Aorta (tissue), 5 donors: Measurements from ENCODE around the gene KDM5C. TPM values are rescaled to one million over a fixed set of nuclear protein-coding genes. Genes with fewer than 3 reads are reported as not detected.

Experiments
- ATAC-seq: fragments of 200-7000 bp; cut with Tn5 transposase; one replicate; pipeline ENCODE4 v1.9.1; 2022; ENCODE audit warnings: moderate library complexity; ENCODE audit not compliant: low FRiP score
- DNase-seq, 2 donors: peaks; one replicate each; pipeline ENCODE4 v3.0.0-alpha.2; 2020
- H3K27ac ChIP-seq, 2 donors: one replicate each; pipeline ENCODE4 v1.5.1; 2013; ENCODE audit warnings: low read length in 2 of 2, mild to moderate bottlenecking in 2 of 2, moderate library complexity in 2 of 2, control low read depth in 1 of 2, inconsistent platforms in 1 of 2, low read depth in 1 of 2
- H3K27me3 ChIP-seq, 2 donors: one replicate each; pipeline ENCODE4 v1.6.1; 2013; ENCODE audit warnings: control low read depth in 1 of 2, low read length in 1 of 2, mild to moderate bottlenecking in 1 of 2, moderate library complexity in 1 of 2; ENCODE audit not compliant: insufficient read depth in 2 of 2, control insufficient read depth in 1 of 2
- H3K36me3 ChIP-seq, 2 donors: one replicate each; pipeline ENCODE4 v1.6.1; 2013; ENCODE audit warnings: control low read depth in 1 of 2, low read length in 1 of 2, mild to moderate bottlenecking in 1 of 2; ENCODE audit not compliant: insufficient read depth in 2 of 2, control insufficient read depth in 1 of 2
- H3K4me1 ChIP-seq, 2 donors: one replicate each; pipeline ENCODE4 v1.6.1; 2013; ENCODE audit warnings: low read length in 2 of 2, control low read depth in 1 of 2, mild to moderate bottlenecking in 1 of 2, moderate library complexity in 1 of 2; ENCODE audit not compliant: insufficient read depth in 2 of 2, control insufficient read depth in 1 of 2
- H3K4me3 ChIP-seq, 2 donors: one replicate each; pipeline ENCODE4 v1.5.1; 2013; ENCODE audit warnings: low read length in 2 of 2, control low read depth in 1 of 2, mild to moderate bottlenecking in 1 of 2
- H3K9me3 ChIP-seq: one replicate; pipeline ENCODE4 v1.6.1; 2013; ENCODE audit warnings: mild to moderate bottlenecking, low read length; ENCODE audit not compliant: control insufficient read depth
- WGBS, 2 donors: extraction: QIAGEN DNeasy Blood & Tissue Kit; methylation state at CpG; one replicate each; pipeline ENCODE4 v1.1.7; 2013; 5-methylcytosine and 5-hydroxymethylcytosine counted together
- intact Hi-C, 2 donors: fragments of 100-400 bp; cut with DNase I; formaldehyde crosslinking; loops; one replicate each; pipeline versions ENCODE4 v1.14.2 to v1.15.0; 2022
- microRNA-seq, 2 donors: library from miRNA; unstranded; fragments of <30 nt; microRNA quantifications; one replicate each; pipeline ENCODE4 v1.2.0, GENCODE V29; 2020
- polyA plus RNA-seq, 2 donors: library from polyadenylated mRNA; stranded (reverse); fragments of 200-250 nt; gene quantifications; one replicate each; pipeline ENCODE4 v1.2.3, GENCODE V29; 2013
- total RNA-seq, 2 donors: library from RNA; stranded (reverse); fragmentation: NEBNext Ultra II Directional; extraction: Animal tissue kit (Norgen Biotek cat#: 25700); gene quantifications; one replicate each; pipeline ENCODE4 v1.2.1, GENCODE V29; 2021
- donor health status: healthy with polysubstance abuse.
- donor health status: Bipolar disorder and iron deficiency.
- donor health status: DM: no; HTN: no; CAD: no.
- donor health status: DM: no; HTN: no; CAD: no.
- donor health status: DM: yes; HTN: yes; CAD: no.

KDM5C gene
- total and polyA plus RNA-seq, 4 donors, result 14.0 to 118 (median 57.9) TPM

GRCh38 chrX:53156207-53156596 is 68.8 kb downstream of the KDM5C start:
- H3K27ac ChIP-seq, result no peak overlapping the region
- no peak overlapping the region for H3K4me3 ChIP-seq
- H3K36me3 ChIP-seq, result no peaks in the 10 kb centered on the region
- intact Hi-C loops, result no loop called here
- H3K9me3 ChIP-seq, result no peaks in the 10 kb centered on the region
- WGBS, 2 donors, result 85 to 89% methylated on average over 2 of the region's 2 CpGs
- DNase-seq, result no peak
- ATAC-seq, result no peak
- H3K4me1 ChIP-seq, result no peaks in the 10 kb centered on the region
- H3K27me3 ChIP-seq, result no peaks in the 10 kb centered on the region

GRCh38 chrX:53155512-53156206 is 69.3 kb downstream of the KDM5C start:
- Histone ChIP-seq H3K27me3 (no peaks in the 10 kb centered on the region), H3K27ac (no peak overlapping the region), H3K9me3 (no peaks in the 10 kb centered on the region), H3K36me3 (no peaks in the 10 kb centered on the region), H3K4me3 (no peak overlapping the region), H3K4me1 (no peaks in the 10 kb centered on the region)
- intact Hi-C loops, result no loop called here
- no peak for ATAC-seq
- no peak for DNase-seq
- 79 to 88% methylated on average over 8 of the region's 8 CpGs for WGBS, 2 donors

GRCh38 chrX:53153581-53153980 is 71.4 kb downstream of the KDM5C start:
- ATAC-seq (no peak), DNase-seq (no peak)
- no peaks in the 10 kb centered on the region for H3K9me3 ChIP-seq
- H3K27ac ChIP-seq, result no peak overlapping the region
- 79 to 91% methylated on average over 1 of the region's 1 CpG for WGBS, 2 donors
- H3K27me3 ChIP-seq, result no peaks in the 10 kb centered on the region
- H3K4me1 ChIP-seq, result no peaks in the 10 kb centered on the region
- H3K36me3 ChIP-seq, result no peaks in the 10 kb centered on the region
- no peak overlapping the region for H3K4me3 ChIP-seq
- intact Hi-C loops, result no loop called here

Small RNA genes within 50 kb of the gene (microRNA-seq; reads per million reads assigned to microRNA genes)
- gene MIR6894 (0.99 to 3.0 reads per million in 2 donors), gene MIR6895 (0 reads per million in 2 donors)

Other genes with a start within 250 kb of the KDM5C start
- 1 to 10 TPM; 4.0 to 7.1 TPM for gene GPR173, start 176.4 kb downstream of the KDM5C start, total RNA-seq
- gene GPR173, start 176.4 kb downstream of the KDM5C start, polyA plus RNA-seq, result 1 to 10 TPM in 1 of 2 donors, under 1 TPM in 1; under 0.01 to 1.6 TPM
- gene TSPYL2, start 142.8 kb downstream of the KDM5C start, total RNA-seq, result 10 to 100 TPM; 65.0 to 89.3 TPM
- 100 to 1,000 TPM in 1 of 2 donors, 10 to 100 TPM in 1; 29.3 to 256 TPM for gene TSPYL2, start 142.8 kb downstream of the KDM5C start, polyA plus RNA-seq
- 10 to 100 TPM; 16.6 to 27.7 TPM for gene KANTR, start 131.1 kb downstream of the KDM5C start, total RNA-seq
- gene KANTR, start 131.1 kb downstream of the KDM5C start, polyA plus RNA-seq, result 1 to 10 TPM; 1.6 to 9.4 TPM
- gene IQSEC2, start 56.4 kb upstream of the KDM5C start, total RNA-seq, result 10 to 100 TPM; 17.1 to 27.4 TPM
- 10 to 100 TPM; 15.2 to 15.4 TPM for gene IQSEC2, start 56.4 kb upstream of the KDM5C start, polyA plus RNA-seq
- 10 to 100 TPM; 53.9 to 57.3 TPM for gene SMC1A, start 197.4 kb upstream of the KDM5C start, total RNA-seq
- gene SMC1A, start 197.4 kb upstream of the KDM5C start, polyA plus RNA-seq, result 1 to 10 TPM; 5.6 to 9.0 TPM
- under 1 TPM; 0.48 to 0.58 TPM for gene RIBC1, start 197.7 kb upstream of the KDM5C start, total RNA-seq
- gene RIBC1, start 197.7 kb upstream of the KDM5C start, polyA plus RNA-seq, result 1 to 10 TPM in 1 of 2 donors, under 1 TPM in 1; 0.69 to 1.0 TPM
- 10 to 100 TPM; 51.0 to 64.2 TPM for gene HSD17B10, start 209.2 kb upstream of the KDM5C start, total RNA-seq
- 10 to 100 TPM; 75.8 to 86.0 TPM for gene HSD17B10, start 209.2 kb upstream of the KDM5C start, polyA plus RNA-seq